ENCODE measurements around the gene COPZ1. TPM values are rescaled to one million over a fixed set of nuclear protein-coding genes. Genes with fewer than 3 reads are reported as not detected.

The COPZ1 gene
- 140 TPM for total RNA-seq (2013)
- polyA plus RNA-seq (100 to 1,000 TPM in 2 of 3 donors, 10 to 100 TPM in 1; 78.9 to 190 (median 176) TPM), polyA minus RNA-seq (27.0 and 52.3 TPM in 2 replicates), total RNA-seq (13.9 to 66.7 (median 44.9) reads per million in 11 experiments)

GRCh38 chr12:54324617-54325441 lies at the start of gene COPZ1:
COPZ1 (plus strand) TSS chr12:54325131; CDS start chr12:54325164, 33 bp downstream.
- WGBS (ENCODE audit: insufficient coverage), result under 1% methylated on average over 25 of the region's 34 CpGs
- Histone ChIP-seq H2AFZ (ENCODE audit: insufficient read depth, low read depth, low read length, poor library complexity, severe bottlenecking) (peak within 1 kb of the TSS; percentile 83), H3K27me3 (ENCODE audit: control insufficient read depth in 2 of 2, insufficient read depth in 2 of 2, low read length in 2 of 2) (no peaks in the 10 kb centered on the region), H3K4me3 (replicated peaks in 1 of 3; ENCODE audit: low read depth in 2 of 3, low read length in 3 of 3) (peak within 1 kb of the TSS; percentile 50 to 96 (median 79)), H3K4me1 (ENCODE audit: control insufficient read depth in 1 of 2, insufficient read depth in 2 of 2, low read length in 2 of 2) (peaks cover 49 to 68% of the 10 kb centered on the region in 2 donors), H3K9ac (ENCODE audit: insufficient read depth, low read length, poor library complexity, severe bottlenecking) (peak within 1 kb of the TSS; percentile 73), H4K20me1 (ENCODE audit: insufficient read depth, low read length) (no peaks in the 10 kb centered on the region), H3K4me2 (replicated peaks; ENCODE audit: extremely low read depth, low read length, poor library complexity, severe bottlenecking) (peak within 1 kb of the TSS; percentile 80), H3K9me3 (replicated peaks in 1 of 2; ENCODE audit: control insufficient read depth in 1 of 2, insufficient read depth in 1 of 2, low read length in 2 of 2) (no peaks in the 10 kb centered on the region), H3K79me2 (ENCODE audit: insufficient read depth, low read length) (peaks cover 53% of the 10 kb centered on the region), H3K36me3 (replicated peaks in 1 of 2; ENCODE audit: control insufficient read depth in 1 of 2, insufficient read depth in 2 of 2, low read length in 2 of 2) (no peaks in the 10 kb centered on the region), H3K27ac (ENCODE audit: low read depth in 1 of 2, low read length in 2 of 2) (peak within 1 kb of the TSS; percentile 67 to 86)
- peak; percentile 98 to 99 (median 99) for DNase-seq
- H3K4me1 Mint-ChIP-seq, result peaks cover 57% of the 10 kb centered on the region
- H3K27ac Mint-ChIP-seq, result peak within 1 kb of the TSS; percentile 98 to 99 (median 99)
- peak within 1 kb of the TSS; percentile 95 to 99 for H3K4me3 Mint-ChIP-seq
- H3K27me3 Mint-ChIP-seq (ENCODE audit: low read depth in 3 of 3), result no peaks in the 10 kb centered on the region
- H3K36me3 Mint-ChIP-seq, result peaks cover 0 to 4% of the 10 kb centered on the region in 2 donors
- H3K9me3 Mint-ChIP-seq, result no peaks in the 10 kb centered on the region
- TF ChIP-seq, protein P1, sequence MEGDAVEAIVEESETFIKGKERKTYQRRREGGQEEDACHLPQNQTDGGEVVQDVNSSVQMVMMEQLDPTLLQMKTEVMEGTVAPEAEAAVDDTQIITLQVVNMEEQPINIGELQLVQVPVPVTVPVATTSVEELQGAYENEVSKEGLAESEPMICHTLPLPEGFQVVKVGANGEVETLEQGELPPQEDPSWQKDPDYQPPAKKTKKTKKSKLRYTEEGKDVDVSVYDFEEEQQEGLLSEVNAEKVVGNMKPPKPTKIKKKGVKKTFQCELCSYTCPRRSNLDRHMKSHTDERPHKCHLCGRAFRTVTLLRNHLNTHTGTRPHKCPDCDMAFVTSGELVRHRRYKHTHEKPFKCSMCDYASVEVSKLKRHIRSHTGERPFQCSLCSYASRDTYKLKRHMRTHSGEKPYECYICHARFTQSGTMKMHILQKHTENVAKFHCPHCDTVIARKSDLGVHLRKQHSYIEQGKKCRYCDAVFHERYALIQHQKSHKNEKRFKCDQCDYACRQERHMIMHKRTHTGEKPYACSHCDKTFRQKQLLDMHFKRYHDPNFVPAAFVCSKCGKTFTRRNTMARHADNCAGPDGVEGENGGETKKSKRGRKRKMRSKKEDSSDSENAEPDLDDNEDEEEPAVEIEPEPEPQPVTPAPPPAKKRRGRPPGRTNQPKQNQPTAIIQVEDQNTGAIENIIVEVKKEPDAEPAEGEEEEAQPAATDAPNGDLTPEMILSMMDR (IDR thresholded peaks at IDR 0.05), result peak; percentile 87
- intact Hi-C loops (cut with micrococcal nuclease), result loop anchor here (5.0 to 10.0 kb wide), 2 partner anchors 42 to 50 kb away; no protein-coding TSS in a partner anchor

DNA sequence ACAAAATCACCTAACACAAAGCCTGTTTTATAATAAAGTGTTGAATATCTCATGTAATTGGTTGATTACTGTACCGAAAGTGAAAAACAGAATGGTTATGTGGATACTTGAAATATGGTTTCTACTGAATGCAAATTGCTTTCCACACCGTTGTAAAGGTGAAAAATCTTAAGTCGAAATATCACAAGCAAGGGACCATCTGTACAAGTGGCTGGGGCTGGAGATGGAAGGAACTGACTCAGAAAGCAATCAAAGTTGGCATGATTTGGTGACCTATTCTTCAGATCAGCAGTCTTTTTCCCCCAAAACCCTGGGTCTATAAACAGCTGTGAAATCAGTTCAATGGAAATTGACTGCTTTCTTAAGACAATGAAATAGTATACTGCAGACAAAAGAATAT lies 48.6 kb upstream of the COPZ1 start:
- Mint-ChIP-seq H3K4me3 (no peak overlapping the region), H3K27ac (peak overlapping the region in 3 of 7 donors; percentile 18 to 51 (median 27)), H3K9me3 (no peaks in the 10 kb centered on the region), H3K4me1 (peaks cover 11% of the 10 kb centered on the region), H3K27me3 (ENCODE audit: low read depth in 3 of 3) (peaks cover 0 to 1% (median 0%) of the 10 kb centered on the region in 3 donors), H3K36me3 (peaks cover 11 to 20% of the 10 kb centered on the region in 2 donors)
- Histone ChIP-seq H3K36me3 (replicated peaks in 1 of 2; ENCODE audit: control insufficient read depth in 1 of 2, insufficient read depth in 2 of 2, low read length in 2 of 2) (peaks cover 6 to 23% of the 10 kb centered on the region in 2 donors), H4K20me1 (ENCODE audit: insufficient read depth, low read length) (peaks cover 8% of the 10 kb centered on the region), H3K4me3 (replicated peaks in 1 of 3; ENCODE audit: low read depth in 2 of 3, low read length in 3 of 3) (no peak overlapping the region), H3K4me2 (replicated peaks; ENCODE audit: extremely low read depth, low read length, poor library complexity, severe bottlenecking) (no peak overlapping the region), H3K27ac (ENCODE audit: low read depth in 1 of 2, low read length in 2 of 2) (no peak overlapping the region), H3K27me3 (ENCODE audit: control insufficient read depth in 2 of 2, insufficient read depth in 2 of 2, low read length in 2 of 2) (no peaks in the 10 kb centered on the region), H2AFZ (ENCODE audit: insufficient read depth, low read depth, low read length, poor library complexity, severe bottlenecking) (no peak overlapping the region), H3K79me2 (ENCODE audit: insufficient read depth, low read length) (peaks cover 90% of the 10 kb centered on the region), H3K9ac (ENCODE audit: insufficient read depth, low read length, poor library complexity, severe bottlenecking) (no peak overlapping the region), H3K9me3 (replicated peaks in 1 of 2; ENCODE audit: control insufficient read depth in 1 of 2, insufficient read depth in 1 of 2, low read length in 2 of 2) (no peaks in the 10 kb centered on the region), H3K4me1 (ENCODE audit: control insufficient read depth in 1 of 2, insufficient read depth in 2 of 2, low read length in 2 of 2) (peaks cover 27 to 35% of the 10 kb centered on the region in 2 donors)
- intact Hi-C loops (cut with micrococcal nuclease), result loop anchor here in 1 of 2 donors (10.0 kb wide), 1 partner anchor 48 kb away; the partner anchor contains the start of gene COPZ1
- TF ChIP-seq, protein P1 (IDR thresholded peaks at IDR 0.05), result no peak
- no peak for DNase-seq
- WGBS (ENCODE audit: insufficient coverage), result 77% methylated on average over 2 of the region's 3 CpGs
